ENCODE data around the gene EVA1A. TPM values are rescaled to one million over a fixed set of nuclear protein-coding genes. Genes with fewer than 3 reads are reported as not detected.

Gene EVA1A
- polyA plus RNA-seq, 1 donor (not counting 4 experiments of a cell fraction or from before 2014, with no cell fraction given): 11.5 TPM

DNA sequence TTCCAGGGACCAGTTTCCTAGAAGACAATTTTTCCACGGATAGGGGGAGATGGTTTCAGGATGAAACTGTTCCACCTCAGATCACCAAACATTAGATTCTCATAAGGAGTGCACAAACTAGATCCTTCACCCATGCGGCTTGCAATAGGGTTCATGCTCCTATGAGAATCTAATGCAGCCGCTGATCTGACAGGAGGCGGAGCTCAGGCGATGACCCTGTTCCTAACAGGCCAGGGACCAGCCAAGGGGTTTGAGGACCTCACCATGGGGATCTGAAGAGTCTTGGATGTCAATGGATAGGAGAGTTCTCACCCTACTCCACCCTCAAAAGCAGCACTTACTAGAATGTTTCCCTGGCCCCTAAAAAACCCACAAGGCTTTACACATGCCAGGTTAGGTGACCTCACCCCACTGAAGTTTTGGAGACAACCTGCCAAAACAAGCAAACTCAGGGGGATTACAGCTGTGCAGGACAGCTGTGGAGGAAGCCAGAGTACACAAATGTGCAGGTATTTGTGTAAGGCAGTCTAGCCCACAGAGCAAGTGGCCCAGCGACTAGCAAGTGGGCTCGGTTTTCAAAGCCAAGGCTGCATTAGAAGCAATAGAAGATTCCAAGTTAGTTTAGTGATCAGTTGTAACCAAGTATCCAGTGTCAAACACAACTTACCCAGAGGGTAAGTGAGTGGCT lies 3.9 kb downstream of the EVA1A start:
- Histone ChIP-seq H3K27ac (ENCODE audit: control insufficient read depth, insufficient read depth, low read length) (no peak overlapping the region), H4K20me1 (ENCODE audit: control insufficient read depth, extremely low read depth, insufficient read depth, low read length) (no peaks in the 10 kb centered on the region), H3K9ac (ENCODE audit: control insufficient read depth, extremely low read depth, insufficient read depth, low read length) (no peak overlapping the region), H3K4me2 (ENCODE audit: control insufficient read depth, extremely low read depth, insufficient read depth, low read depth, low read length) (no peak overlapping the region), H3K9me3 (ENCODE audit: control insufficient read depth, low read depth, low read length) (no peaks in the 10 kb centered on the region), H3K4me3 (ENCODE audit: control insufficient read depth in 2 of 3, extremely low read depth in 1 of 3, insufficient read depth in 2 of 3, low read depth in 1 of 3, low read length in 3 of 3) (no peak overlapping the region), H3K36me3 (ENCODE audit: control insufficient read depth in 2 of 2, extremely low read depth in 1 of 2, insufficient read depth in 2 of 2, low read length in 2 of 2) (peaks cover 0 to 4% of the 10 kb centered on the region in 2 experiments), H3K79me2 (ENCODE audit: control insufficient read depth, insufficient read depth, low read length) (peaks cover 30% of the 10 kb centered on the region), H3K4me1 (ENCODE audit: control insufficient read depth, extremely low read depth, insufficient read depth, low read length) (peaks cover 19% of the 10 kb centered on the region), H3K27me3 (ENCODE audit: control insufficient read depth, extremely low read depth, insufficient read depth, low read length) (no peaks in the 10 kb centered on the region), H2AFZ (ENCODE audit: control insufficient read depth, low read length) (no peak overlapping the region), H3K9me1 (ENCODE audit: control insufficient read depth, extremely low read depth, insufficient read depth, low read length) (no peaks in the 10 kb centered on the region)
- no peak for DNase-seq (ENCODE audit: low read depth, low spot score)
- dilution Hi-C loops (cut with MboI; ENCODE audit: extremely low pct_ligation_motif_present, low sequenced_read_pairs): no loop called here
- no peak for FAIRE-seq
- TF ChIP-seq EZH2 (IDR thresholded peaks at IDR 0.05; ENCODE audit: low read length): no peak
- TF ChIP-seq, protein P1, sequence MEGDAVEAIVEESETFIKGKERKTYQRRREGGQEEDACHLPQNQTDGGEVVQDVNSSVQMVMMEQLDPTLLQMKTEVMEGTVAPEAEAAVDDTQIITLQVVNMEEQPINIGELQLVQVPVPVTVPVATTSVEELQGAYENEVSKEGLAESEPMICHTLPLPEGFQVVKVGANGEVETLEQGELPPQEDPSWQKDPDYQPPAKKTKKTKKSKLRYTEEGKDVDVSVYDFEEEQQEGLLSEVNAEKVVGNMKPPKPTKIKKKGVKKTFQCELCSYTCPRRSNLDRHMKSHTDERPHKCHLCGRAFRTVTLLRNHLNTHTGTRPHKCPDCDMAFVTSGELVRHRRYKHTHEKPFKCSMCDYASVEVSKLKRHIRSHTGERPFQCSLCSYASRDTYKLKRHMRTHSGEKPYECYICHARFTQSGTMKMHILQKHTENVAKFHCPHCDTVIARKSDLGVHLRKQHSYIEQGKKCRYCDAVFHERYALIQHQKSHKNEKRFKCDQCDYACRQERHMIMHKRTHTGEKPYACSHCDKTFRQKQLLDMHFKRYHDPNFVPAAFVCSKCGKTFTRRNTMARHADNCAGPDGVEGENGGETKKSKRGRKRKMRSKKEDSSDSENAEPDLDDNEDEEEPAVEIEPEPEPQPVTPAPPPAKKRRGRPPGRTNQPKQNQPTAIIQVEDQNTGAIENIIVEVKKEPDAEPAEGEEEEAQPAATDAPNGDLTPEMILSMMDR (optimal IDR thresholded peaks at IDR 0.05 in 1 of 3, IDR thresholded peaks at IDR 0.05 in 1 of 3, conservative IDR thresholded peaks at IDR 0.05 in 1 of 3; ENCODE audit: extremely low read depth in 1 of 3, insufficient read depth in 2 of 3, low read length in 3 of 3): no peak

DNA sequence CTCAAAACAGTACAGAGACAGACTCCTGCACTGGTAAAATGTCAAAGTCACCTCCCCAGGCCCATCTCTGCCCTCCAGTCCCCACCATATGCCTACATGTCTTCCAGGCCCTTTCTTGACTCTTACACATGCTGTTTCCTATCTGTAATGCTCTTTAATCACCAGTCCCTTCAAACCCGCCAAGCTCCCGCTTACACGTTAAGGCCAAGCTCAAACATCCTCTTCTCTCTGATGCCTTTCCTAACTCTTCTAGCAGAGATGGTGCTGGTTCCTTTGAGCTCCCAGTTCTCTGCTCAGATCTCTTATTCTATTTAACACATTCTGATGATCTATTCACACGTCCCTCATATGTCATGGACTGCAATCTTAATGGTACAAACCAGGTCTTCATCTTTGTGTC lies 5.0 kb downstream of the EVA1A start:
- Histone ChIP-seq H3K27me3 (ENCODE audit: control insufficient read depth, extremely low read depth, insufficient read depth, low read length) (no peaks in the 10 kb centered on the region), H3K79me2 (ENCODE audit: control insufficient read depth, insufficient read depth, low read length) (peaks cover 30% of the 10 kb centered on the region), H3K27ac (ENCODE audit: control insufficient read depth, insufficient read depth, low read length) (no peak overlapping the region), H3K4me1 (ENCODE audit: control insufficient read depth, extremely low read depth, insufficient read depth, low read length) (peaks cover 10% of the 10 kb centered on the region), H3K9me3 (ENCODE audit: control insufficient read depth, low read depth, low read length) (no peaks in the 10 kb centered on the region), H3K4me3 (ENCODE audit: control insufficient read depth in 2 of 3, extremely low read depth in 1 of 3, insufficient read depth in 2 of 3, low read depth in 1 of 3, low read length in 3 of 3) (no peak overlapping the region), H3K9ac (ENCODE audit: control insufficient read depth, extremely low read depth, insufficient read depth, low read length) (no peak overlapping the region), H4K20me1 (ENCODE audit: control insufficient read depth, extremely low read depth, insufficient read depth, low read length) (no peaks in the 10 kb centered on the region), H3K9me1 (ENCODE audit: control insufficient read depth, extremely low read depth, insufficient read depth, low read length) (no peaks in the 10 kb centered on the region), H3K4me2 (ENCODE audit: control insufficient read depth, extremely low read depth, insufficient read depth, low read depth, low read length) (no peak overlapping the region), H2AFZ (ENCODE audit: control insufficient read depth, low read length) (no peak overlapping the region), H3K36me3 (ENCODE audit: control insufficient read depth in 2 of 2, extremely low read depth in 1 of 2, insufficient read depth in 2 of 2, low read length in 2 of 2) (peaks cover 0 to 4% of the 10 kb centered on the region in 2 experiments)
- DNase-seq (ENCODE audit: low read depth, low spot score): no peak
- dilution Hi-C loops (cut with MboI; ENCODE audit: extremely low pct_ligation_motif_present, low sequenced_read_pairs): no loop called here
- TF ChIP-seq, protein P1 (optimal IDR thresholded peaks at IDR 0.05 in 1 of 3, IDR thresholded peaks at IDR 0.05 in 1 of 3, conservative IDR thresholded peaks at IDR 0.05 in 1 of 3; ENCODE audit: extremely low read depth in 1 of 3, insufficient read depth in 2 of 3, low read length in 3 of 3): no peak
- no peak for TF ChIP-seq EZH2 (IDR thresholded peaks at IDR 0.05; ENCODE audit: low read length)
- no peak for FAIRE-seq
